Adrenal gland (tissue), 12 donors: ENCODE measurements around the gene RYR1. TPM values are rescaled to one million over a fixed set of nuclear protein-coding genes. Genes with fewer than 3 reads are reported as not detected.

ENCODE experiments used
- DNase-seq, 7 donors: peaks; one replicate each; pipeline ENCODE4 v3.0.0-alpha.2; 2019 to 2020
- H3K27ac ChIP-seq, 5 donors: fragments of 200-600 bp; sonication (generic) in 4 of 5; 1 replicate in 3 of 5; 2 replicates in 2 of 5; pipeline versions ENCODE4 v1.5.1 to v1.8.0; 2016 to 2020; ENCODE audit warnings: mild to moderate bottlenecking in 1 of 5
- H3K27me3 ChIP-seq: fragments of 200-600 bp; 2 replicates; pipeline ENCODE4 v1.8.0; 2021
- H3K36me3 ChIP-seq, 2 donors: fragments of 200-600 bp; replicated peaks in 1 of 2; 1 replicate in 1 of 2; 2 replicates in 1 of 2; pipeline versions ENCODE4 v1.5.1 to v1.8.0; 2018 to 2022
- H3K4me1 ChIP-seq, 2 donors: fragments of 200-600 bp; replicated peaks in 1 of 2; 1 replicate in 1 of 2; 2 replicates in 1 of 2; pipeline versions ENCODE4 v1.5.1 to v1.8.0; 2018 to 2021
- H3K4me3 ChIP-seq, 4 donors: fragments of 200-600 bp; sonication (generic) in 3 of 4; one replicate each; pipeline ENCODE4 v1.5.1; 2016 to 2018
- H3K9me3 ChIP-seq, 3 donors: fragments of 200-600 bp; sonication (generic) in 1 of 3; replicated peaks in 1 of 3; 1 replicate in 2 of 3; 2 replicates in 1 of 3; pipeline versions ENCODE4 v1.5.1 to v1.8.0; 2016 to 2021
- CTCF ChIP-seq, 6 experiments: fragments of 450-650 bp in 4 of 6; fragments of 200-600 bp in 2 of 6; sonication (generic) in 1 of 6; IDR thresholded peaks; 1 replicate in 5 of 6; 2 replicates in 1 of 6; pipeline versions ENCODE4 v1.5.1 to v1.8.0; 2016 to 2021; ENCODE audit warnings: antibody characterized with exemption in 6 of 6, mild to moderate bottlenecking in 2 of 6, moderate library complexity in 1 of 6
- POLR2A ChIP-seq, 2 donors: fragments of 450-650 bp; IDR thresholded peaks; one replicate each; pipeline ENCODE4 v1.6.1; 2017; ENCODE audit warnings: antibody characterized with exemption in 2 of 2, mild to moderate bottlenecking in 2 of 2, moderate library complexity in 1 of 2
- whole genome bisulfite sequencing, 4 donors: extraction: QIAGEN DNeasy Blood & Tissue Kit in 2 of 4; methylation state at CpG; one replicate each; pipeline versions ENCODE4 v1.1.5 to v1.1.7; 2013 to 2017; 5-methylcytosine and 5-hydroxymethylcytosine counted together
- intact Hi-C, 2 donors: fragments of 100-400 bp; cut with DNase I; formaldehyde crosslinking; loops; one replicate each; pipeline versions ENCODE4 v1.14.1 to v1.15.0; 2022 to 2023
- polyA plus RNA-seq, 3 donors: library from polyadenylated mRNA; stranded (reverse); fragments of 200-250 nt in 2 of 3; fragments of 350-450 nt in 1 of 3; fragmentation: Illumina TruSeq in 1 of 3; extraction: RNeasy Lipid Tissue Mini Kit (QIAGEN cat#74804) in 1 of 3; gene quantifications; one replicate each; pipeline ENCODE4 v1.2.3, GENCODE V29; 2013 to 2014
- total RNA-seq, 9 donors: library from RNA; depleted of rRNA in 4 of 9; stranded (reverse); fragments of >200 nt in 4 of 9; fragments of 120-200 nt in 1 of 9; fragmentation: NEBNext Ultra II Directional in 1 of 9; extraction: Animal tissue kit (Norgen Biotek cat#: 25700) in 1 of 9; gene quantifications; one replicate each; pipeline versions ENCODE4 v1.1.0 to v1.2.4, GENCODE V29; 2013 to 2023
- donor health status: healthy with polysubstance abuse.
- donor health status: Bipolar disorder and iron deficiency.
- donor health status: DM: yes; HTN: yes; CAD: no.
- donor health status: DM: no; HTN: no; CAD: no.
- donor health status: DM: no; HTN: no; CAD: no.
- donor health status: DM: yes; HTN: yes; CAD: no.

The RYR1 gene
- total and polyA plus RNA-seq, 12 donors: 0.90 to 10.0 (median 3.2) TPM

GRCh38 chr19:38505958-38506357 lies 72.5 kb downstream of the RYR1 start:
- DNase-seq: no peak
- TF ChIP-seq CTCF (IDR thresholded peaks at IDR 0.05) (no peak), POLR2A (IDR thresholded peaks at IDR 0.05) (no peak)
- no peak overlapping the region for H3K4me3 ChIP-seq
- no peaks in the 10 kb centered on the region for H3K27me3 ChIP-seq
- no peaks in the 10 kb centered on the region for H3K4me1 ChIP-seq
- no peak overlapping the region for H3K27ac ChIP-seq
- H3K36me3 ChIP-seq: no peaks in the 10 kb centered on the region
- WGBS, 4 donors: 57 to 80% (median 72%) methylated on average over 3 of the region's 3 CpGs
- H3K9me3 ChIP-seq: no peaks in the 10 kb centered on the region
- intact Hi-C loops: no loop called here

GRCh38 chr19:38506375-38506722 lies 72.9 kb downstream of the RYR1 start:
- 84 to 92% (median 87%) methylated on average over 11 of the region's 11 CpGs for WGBS, 4 donors
- H3K4me3 ChIP-seq: no peak overlapping the region
- H3K4me1 ChIP-seq: no peaks in the 10 kb centered on the region
- H3K27me3 ChIP-seq: no peaks in the 10 kb centered on the region
- intact Hi-C loops: no loop called here
- H3K27ac ChIP-seq: no peak overlapping the region
- no peak for TF ChIP-seq POLR2A (IDR thresholded peaks at IDR 0.05)
- TF ChIP-seq CTCF (IDR thresholded peaks at IDR 0.05): no peak
- H3K36me3 ChIP-seq: no peaks in the 10 kb centered on the region
- DNase-seq: no peak
- no peaks in the 10 kb centered on the region for H3K9me3 ChIP-seq

GRCh38 chr19:38506723-38507550 lies 73.4 kb downstream of the RYR1 start:
- H3K27ac ChIP-seq: no peak overlapping the region
- WGBS, 4 donors: 20 to 47% (median 28%) methylated on average over 33 to 35 of the region's 35 CpGs
- peak; percentile 28 to 97 (median 89) for DNase-seq
- H3K4me3 ChIP-seq: no peak overlapping the region
- TF ChIP-seq CTCF (IDR thresholded peaks at IDR 0.05): no peak
- TF ChIP-seq POLR2A (IDR thresholded peaks at IDR 0.05): no peak
- no peaks in the 10 kb centered on the region for H3K9me3 ChIP-seq
- no peaks in the 10 kb centered on the region for H3K4me1 ChIP-seq
- no peaks in the 10 kb centered on the region for H3K27me3 ChIP-seq
- H3K36me3 ChIP-seq: no peaks in the 10 kb centered on the region
- intact Hi-C loops: no loop called here

GRCh38 chr19:38507551-38508127 lies 74.1 kb downstream of the RYR1 start:
- TF ChIP-seq CTCF (IDR thresholded peaks at IDR 0.05): no peak
- no peak for TF ChIP-seq POLR2A (IDR thresholded peaks at IDR 0.05)
- H3K4me1 ChIP-seq: no peaks in the 10 kb centered on the region
- H3K27ac ChIP-seq: no peak overlapping the region
- no peak for DNase-seq
- H3K9me3 ChIP-seq: no peaks in the 10 kb centered on the region
- no peak overlapping the region for H3K4me3 ChIP-seq
- intact Hi-C loops: no loop called here
- H3K27me3 ChIP-seq: no peaks in the 10 kb centered on the region
- WGBS, 4 donors: 55 to 70% (median 69%) methylated on average over 12 of the region's 12 CpGs
- H3K36me3 ChIP-seq: no peaks in the 10 kb centered on the region
